HEK293T (cell line): ENCODE results near the gene ADRA2A.

Source experiments
- BHLHE40 ChIP-seq: fragments of 450-650 bp; IDR thresholded peaks from 2 replicates; pipeline ENCODE4 v1.6.1; 2016; ENCODE audit warnings: mild to moderate bottlenecking, moderate library complexity, borderline replicate concordance
- ELF4 ChIP-seq: fragments of 450-650 bp; IDR thresholded peaks from 2 replicates; pipeline ENCODE4 v1.6.1; 2017; ENCODE audit warnings: antibody characterized with exemption
- FOXA1 ChIP-seq: fragments of 450-650 bp; IDR thresholded peaks from 2 replicates; pipeline ENCODE4 v1.6.1; 2016; ENCODE audit warnings: mild to moderate bottlenecking
- FOXK2 ChIP-seq: fragments of 450-650 bp; IDR thresholded peaks from 2 replicates; pipeline ENCODE4 v1.6.1; 2016; ENCODE audit warnings: mild to moderate bottlenecking
- FOXM1 ChIP-seq: fragments of 450-650 bp; IDR thresholded peaks from 2 replicates; pipeline ENCODE4 v1.6.1; 2017; ENCODE audit warnings: mild to moderate bottlenecking, borderline replicate concordance
- HDGF ChIP-seq: fragments of 450-650 bp; IDR thresholded peaks from 2 replicates; pipeline ENCODE4 v1.6.1; 2017; ENCODE audit warnings: antibody characterized with exemption, borderline replicate concordance
- L3MBTL2 ChIP-seq: fragments of 450-650 bp; conservative IDR thresholded peaks from 2 replicates; pipeline ENCODE4 v1.6.1; 2016; ENCODE audit warnings: mild to moderate bottlenecking
- SP1 ChIP-seq: fragments of 450-650 bp; IDR thresholded peaks from 2 replicates; pipeline ENCODE4 v1.6.1; 2017
- SUZ12 ChIP-seq: fragments of 450-650 bp; IDR thresholded peaks from 2 replicates; pipeline ENCODE4 v1.6.1; 2016; ENCODE audit warnings: mild to moderate bottlenecking
- TF ChIP-seq, protein P1 (sequence below): fragments of 450-650 bp; IDR thresholded peaks from 2 replicates; pipeline ENCODE4 v1.6.1; 2016

DNA sequence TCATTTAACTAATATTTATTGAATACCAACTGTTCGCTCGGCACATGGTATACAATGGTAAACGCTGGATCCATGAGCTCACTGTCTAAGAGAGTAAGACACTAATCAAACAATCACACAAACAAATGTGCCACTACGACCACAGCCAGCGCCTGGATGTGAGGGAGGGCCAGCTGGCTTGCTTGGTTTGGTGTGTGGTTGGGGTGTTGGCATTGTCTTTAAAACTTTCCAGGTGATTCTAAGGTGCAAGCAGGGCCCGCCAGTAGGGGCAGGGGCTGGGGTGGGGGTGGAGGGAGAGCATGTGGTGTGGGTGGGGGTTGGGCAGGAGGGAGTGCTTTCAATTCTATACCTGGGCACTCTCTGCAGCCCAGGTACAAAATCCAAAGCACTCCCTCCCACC lies 31.6 kb downstream of the ADRA2A start:
- TF ChIP-seq BHLHE40 (no peak), HDGF (no peak), ELF4 (no peak), FOXK2 (no peak), L3MBTL2 (no peak), FOXM1 (no peak), FOXA1 (no peak), SP1 (no peak), SUZ12 (no peak)
- TF ChIP-seq, protein P1, sequence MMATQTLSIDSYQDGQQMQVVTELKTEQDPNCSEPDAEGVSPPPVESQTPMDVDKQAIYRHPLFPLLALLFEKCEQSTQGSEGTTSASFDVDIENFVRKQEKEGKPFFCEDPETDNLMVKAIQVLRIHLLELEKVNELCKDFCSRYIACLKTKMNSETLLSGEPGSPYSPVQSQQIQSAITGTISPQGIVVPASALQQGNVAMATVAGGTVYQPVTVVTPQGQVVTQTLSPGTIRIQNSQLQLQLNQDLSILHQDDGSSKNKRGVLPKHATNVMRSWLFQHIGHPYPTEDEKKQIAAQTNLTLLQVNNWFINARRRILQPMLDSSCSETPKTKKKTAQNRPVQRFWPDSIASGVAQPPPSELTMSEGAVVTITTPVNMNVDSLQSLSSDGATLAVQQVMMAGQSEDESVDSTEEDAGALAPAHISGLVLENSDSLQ = no peak
